Upper lobe of right lung (tissue), 1 donor: ENCODE data around the gene KATNAL1. TPM values are rescaled to one million over a fixed set of nuclear protein-coding genes. Genes with fewer than 3 reads are reported as not detected.

ENCODE experiments used
- ATAC-seq: fragments of 200-7000 bp; cut with Tn5 transposase; one replicate; pipeline ENCODE4 v1.9.1; 2020; ENCODE audit warnings: mild to moderate bottlenecking, moderate library complexity
- DNase-seq: peaks from one replicate; pipeline ENCODE4 v3.0.0-alpha.2; 2020
- H3K27ac ChIP-seq: fragments of 200-600 bp; one replicate; pipeline ENCODE4 v1.8.0; 2022
- H3K27me3 ChIP-seq: fragments of 200-600 bp; one replicate; pipeline ENCODE4 v1.8.0; 2022; ENCODE audit warnings: mild to moderate bottlenecking
- H3K36me3 ChIP-seq: fragments of 200-600 bp; one replicate; pipeline ENCODE4 v1.8.0; 2022
- H3K4me1 ChIP-seq: fragments of 200-600 bp; one replicate; pipeline ENCODE4 v1.8.0; 2022
- H3K4me3 ChIP-seq: fragments of 200-600 bp; one replicate; pipeline ENCODE4 v1.8.0; 2022; ENCODE audit warnings: mild to moderate bottlenecking
- H3K9me3 ChIP-seq: fragments of 200-600 bp; one replicate; pipeline ENCODE4 v1.8.0; 2022
- intact Hi-C: fragments of 100-400 bp; cut with DNase I; formaldehyde crosslinking; loops from one replicate; pipeline ENCODE4 v1.11.0; 2022
- total RNA-seq: library from RNA; stranded (reverse); fragmentation: NEBNext Ultra II Directional; extraction: Animal tissue kit (Norgen Biotek cat#: 25700); gene quantifications from one replicate; pipeline ENCODE4 v1.2.1, GENCODE V29; 2021
- TF ChIP-seq, protein P1 (sequence below): fragments of 200-600 bp; IDR thresholded peaks from one replicate; pipeline ENCODE4 v1.8.0; 2022; ENCODE audit warnings: antibody characterized with exemption
- donor health status: DM: no; HTN: yes; CAD: no; lungs with severe emphysema.

KATNAL1 gene
- total RNA-seq, 1 donor from 2014 or later, result 17.5 TPM

GRCh38 chr13:30193279-30194234, 113.8 kb downstream of the KATNAL1 start:
- H3K27ac ChIP-seq, result no peak overlapping the region
- no peaks in the 10 kb centered on the region for H3K27me3 ChIP-seq
- no peaks in the 10 kb centered on the region for H3K4me1 ChIP-seq
- no peaks in the 10 kb centered on the region for H3K9me3 ChIP-seq
- no peaks in the 10 kb centered on the region for H3K36me3 ChIP-seq
- TF ChIP-seq, protein P1, sequence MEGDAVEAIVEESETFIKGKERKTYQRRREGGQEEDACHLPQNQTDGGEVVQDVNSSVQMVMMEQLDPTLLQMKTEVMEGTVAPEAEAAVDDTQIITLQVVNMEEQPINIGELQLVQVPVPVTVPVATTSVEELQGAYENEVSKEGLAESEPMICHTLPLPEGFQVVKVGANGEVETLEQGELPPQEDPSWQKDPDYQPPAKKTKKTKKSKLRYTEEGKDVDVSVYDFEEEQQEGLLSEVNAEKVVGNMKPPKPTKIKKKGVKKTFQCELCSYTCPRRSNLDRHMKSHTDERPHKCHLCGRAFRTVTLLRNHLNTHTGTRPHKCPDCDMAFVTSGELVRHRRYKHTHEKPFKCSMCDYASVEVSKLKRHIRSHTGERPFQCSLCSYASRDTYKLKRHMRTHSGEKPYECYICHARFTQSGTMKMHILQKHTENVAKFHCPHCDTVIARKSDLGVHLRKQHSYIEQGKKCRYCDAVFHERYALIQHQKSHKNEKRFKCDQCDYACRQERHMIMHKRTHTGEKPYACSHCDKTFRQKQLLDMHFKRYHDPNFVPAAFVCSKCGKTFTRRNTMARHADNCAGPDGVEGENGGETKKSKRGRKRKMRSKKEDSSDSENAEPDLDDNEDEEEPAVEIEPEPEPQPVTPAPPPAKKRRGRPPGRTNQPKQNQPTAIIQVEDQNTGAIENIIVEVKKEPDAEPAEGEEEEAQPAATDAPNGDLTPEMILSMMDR, result no peak
- no peak for DNase-seq
- intact Hi-C loops, result no loop called here
- H3K4me3 ChIP-seq, result no peak overlapping the region
- no peak for ATAC-seq

GRCh38 chr13:30192320-30193093, 114.8 kb downstream of the KATNAL1 start:
- Histone ChIP-seq H3K9me3 (no peaks in the 10 kb centered on the region), H3K4me1 (no peaks in the 10 kb centered on the region), H3K27ac (no peak overlapping the region), H3K4me3 (no peak overlapping the region), H3K36me3 (no peaks in the 10 kb centered on the region), H3K27me3 (no peaks in the 10 kb centered on the region)
- TF ChIP-seq, protein P1, result no peak
- no peak for DNase-seq
- intact Hi-C loops, result no loop called here
- ATAC-seq, result no peak

- no peaks in the 10 kb centered on the region for H3K36me3 ChIP-seq
- no peaks in the 10 kb centered on the region for H3K4me1 ChIP-seq
- H3K4me3 ChIP-seq, result no peak overlapping the region
- H3K9me3 ChIP-seq, result no peaks in the 10 kb centered on the region
- H3K27me3 ChIP-seq, result no peaks in the 10 kb centered on the region
- no peak overlapping the region for H3K27ac ChIP-seq
- DNase-seq (no peak), ATAC-seq (no peak)
- TF ChIP-seq, protein P1, result no peak
- intact Hi-C loops, result no loop called here
Observed at GRCh38 chr13:30191491-30192100, 115.8 kb downstream of the KATNAL1 start.

- Histone ChIP-seq H3K36me3 (no peaks in the 10 kb centered on the region), H3K9me3 (no peaks in the 10 kb centered on the region), H3K4me3 (no peak overlapping the region), H3K27ac (no peak overlapping the region), H3K27me3 (no peaks in the 10 kb centered on the region), H3K4me1 (no peaks in the 10 kb centered on the region)
- no peak for DNase-seq
- TF ChIP-seq, protein P1, result no peak
- intact Hi-C loops, result no loop called here
- no peak for ATAC-seq
Observed at GRCh38 chr13:30186634-30187415, 120.5 kb downstream of the KATNAL1 start.
